Naive thymus-derived CD4-positive, alpha-beta T cell (primary cell): ENCODE results near the gene ABI3. TPM values are rescaled to one million over a fixed set of nuclear protein-coding genes. Genes with fewer than 3 reads are reported as not detected.

Source experiments
- ATAC-seq: fragments of 150-1000 bp; cut with Tn5 transposase; 2 replicates; pipeline ENCODE4 v1.10.0; 2021; ENCODE audit warnings: mild to moderate bottlenecking, moderate library complexity
- CTCF ChIA-PET: fragments of 350-600 bp; sonication (Branson Sonifier 250); formaldehyde crosslinking; loops from one replicate; lab custom pipeline; 2021; ENCODE audit warnings: antibody characterized with exemption; lab: Charles Lee
- POLR2A ChIA-PET: fragments of 350-600 bp; sonication (Branson Sonifier 250); formaldehyde crosslinking; loops from one replicate; lab custom pipeline; 2021; ENCODE audit warnings: antibody characterized with exemption, inconsistent platforms; lab: Charles Lee
- DNase-seq, 9 donors: peaks; one replicate each; pipeline versions ENCODE4 v3.0.0 to v3.0.0-alpha.2; 2020 to 2022; ENCODE audit warnings: mixed read lengths in 1 of 9
- H3K27ac ChIP-seq: one replicate; pipeline ENCODE4 v1.7.0; 2013; ENCODE audit warnings: mild to moderate bottlenecking, low read depth, low read length, moderate library complexity
- H3K27me3 ChIP-seq, 2 donors: one replicate each; pipeline ENCODE4 v1.7.0; 2013; ENCODE audit warnings: low read length in 2 of 2, mild to moderate bottlenecking in 2 of 2, moderate library complexity in 2 of 2; ENCODE audit not compliant: control insufficient read depth in 2 of 2, insufficient read depth in 2 of 2
- H3K36me3 ChIP-seq, 3 experiments: 1 replicate in 2 of 3; 2 replicates in 1 of 3; pipeline ENCODE4 v1.7.0; 2013; ENCODE audit warnings: low read length in 3 of 3, mild to moderate bottlenecking in 3 of 3, moderate library complexity in 1 of 3; ENCODE audit not compliant: insufficient read depth in 3 of 3, control insufficient read depth in 2 of 3
- H3K4me1 ChIP-seq, 2 donors: one replicate each; pipeline ENCODE4 v1.7.0; 2013; ENCODE audit warnings: low read length in 2 of 2, mild to moderate bottlenecking in 2 of 2, moderate library complexity in 1 of 2; ENCODE audit not compliant: control insufficient read depth in 2 of 2, insufficient read depth in 2 of 2
- H3K4me3 ChIP-seq: 2 replicates; pipeline ENCODE4 v1.7.0; 2013; ENCODE audit warnings: mild to moderate bottlenecking, low read length
- H3K9me3 ChIP-seq, 3 experiments: 1 replicate in 2 of 3; 2 replicates in 1 of 3; pipeline ENCODE4 v1.7.0; 2013; ENCODE audit warnings: low read length in 3 of 3; ENCODE audit not compliant: control insufficient read depth in 2 of 3
- H3K27ac Mint-ChIP-seq, 9 donors: one replicate each; pipeline ENCODE4 v1.8.0; 2020 to 2022; ENCODE audit warnings: mixed read lengths in 9 of 9, mild to moderate bottlenecking in 8 of 9, moderate library complexity in 5 of 9, inconsistent platforms in 2 of 9
- H3K27me3 Mint-ChIP-seq, 5 donors: one replicate each; pipeline ENCODE4 v1.8.0; 2021 to 2022; ENCODE audit warnings: mixed read lengths in 5 of 5, mild to moderate bottlenecking in 1 of 5
- H3K36me3 Mint-ChIP-seq, 5 donors: one replicate each; pipeline ENCODE4 v1.8.0; 2020 to 2022; ENCODE audit warnings: mixed read lengths in 5 of 5, mild to moderate bottlenecking in 3 of 5, inconsistent platforms in 1 of 5
- H3K4me1 Mint-ChIP-seq, 7 donors: one replicate each; pipeline ENCODE4 v1.8.0; 2020 to 2022; ENCODE audit warnings: mixed read lengths in 7 of 7, mild to moderate bottlenecking in 3 of 7, inconsistent platforms in 1 of 7
- H3K4me3 Mint-ChIP-seq, 10 donors: one replicate each; pipeline ENCODE4 v1.8.0; 2020 to 2022; ENCODE audit warnings: mild to moderate bottlenecking in 10 of 10, mixed read lengths in 10 of 10, moderate library complexity in 6 of 10, inconsistent platforms in 2 of 10
- H3K9me3 Mint-ChIP-seq, 11 donors: one replicate each; pipeline ENCODE4 v1.8.0; 2020 to 2022; ENCODE audit warnings: mixed read lengths in 11 of 11, mild to moderate bottlenecking in 4 of 11, inconsistent platforms in 1 of 11, moderate library complexity in 1 of 11
- intact Hi-C, 2 donors: fragments of 100-400 bp; cut with micrococcal nuclease; formaldehyde crosslinking; loops; one replicate each; pipeline ENCODE4 v1.15.1; 2023
- polyA plus RNA-seq, 2 donors: library from polyadenylated mRNA; unstranded; fragments of 300-500 nt; fragmentation: Illumina TruSeq; gene quantifications; one replicate each; pipeline ENCODE4 v1.2.3, GENCODE V29; 2021
- total RNA-seq, 6 experiments: library from RNA in 5 of 6; stranded (reverse) in 5 of 6; gene quantifications; 1 replicate in 5 of 6; 2 replicates in 1 of 6; pipeline ENCODE4 v1.2.3 and lab custom pipeline; 2021 to 2026

ABI3 gene
- total and polyA plus RNA-seq, 7 experiments from 2014 or later, result 8.2 to 57.8 (median 15.0) TPM

DNA sequence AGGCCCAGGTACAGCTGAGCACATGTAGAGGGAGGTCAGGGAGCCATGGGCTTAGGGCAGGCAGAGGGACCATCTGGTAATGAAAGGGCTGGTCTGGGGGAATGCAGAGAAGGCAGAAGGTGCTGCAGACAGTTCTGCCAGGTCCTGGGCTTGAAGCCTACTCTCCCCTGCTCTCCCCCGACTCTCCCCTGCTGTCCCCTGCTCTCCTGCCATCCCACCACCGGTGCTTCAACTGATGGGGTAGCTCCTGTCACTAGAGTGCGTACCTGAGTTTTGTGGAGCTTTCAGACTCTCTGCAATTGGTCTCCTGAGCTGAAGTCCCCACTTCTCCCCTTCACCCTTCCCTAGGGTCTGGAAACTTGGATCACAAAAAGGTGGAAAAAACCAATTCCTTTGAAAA is 57.4 kb downstream of the ABI3 start:
- H3K27me3 ChIP-seq, result no peaks in the 10 kb centered on the region
- H3K27ac ChIP-seq, result no peak overlapping the region
- no peaks in the 10 kb centered on the region for H3K9me3 ChIP-seq
- Mint-ChIP-seq H3K4me3 (no peak overlapping the region), H3K9me3 (no peaks in the 10 kb centered on the region), H3K27me3 (peaks cover 0 to 7% (median 0%) of the 10 kb centered on the region in 5 donors), H3K36me3 (no peaks in the 10 kb centered on the region), H3K27ac (no peak overlapping the region), H3K4me1 (no peaks in the 10 kb centered on the region)
- H3K36me3 ChIP-seq, result no peaks in the 10 kb centered on the region
- H3K4me3 ChIP-seq, result no peak overlapping the region
- H3K4me1 ChIP-seq, result no peaks in the 10 kb centered on the region
- DNase-seq, result no peak
- ChIA-PET CTCF (no interaction called here), POLR2A (no interaction called here)
- intact Hi-C loops, result no loop called here
- no peak for ATAC-seq

DNA sequence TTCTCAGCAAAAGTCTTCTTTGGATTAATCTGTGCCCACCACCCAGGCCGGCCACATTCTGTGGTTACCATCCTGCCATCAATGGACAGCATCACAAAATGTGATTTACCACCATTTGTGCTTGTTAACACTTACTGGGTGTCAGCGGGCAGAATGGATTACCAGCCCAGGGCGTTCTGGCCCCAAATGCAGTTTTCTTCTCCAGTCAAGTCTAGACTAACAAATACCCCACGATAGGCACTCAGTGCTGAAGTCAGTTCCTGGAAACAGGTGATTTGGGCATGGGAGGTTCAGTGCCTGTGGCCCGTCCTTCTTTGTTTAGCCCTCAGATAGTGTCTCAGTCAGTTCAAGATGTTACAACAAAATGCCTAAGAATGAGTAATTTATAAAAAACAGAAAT is 58.8 kb downstream of the ABI3 start:
- no peaks in the 10 kb centered on the region for H3K9me3 Mint-ChIP-seq
- ATAC-seq (no peak), DNase-seq (no peak)
- H3K36me3 Mint-ChIP-seq, result no peaks in the 10 kb centered on the region
- intact Hi-C loops, result no loop called here
- no peak overlapping the region for H3K4me3 ChIP-seq
- CTCF ChIA-PET, result no interaction called here
- H3K4me1 ChIP-seq, result no peaks in the 10 kb centered on the region
- H3K27me3 Mint-ChIP-seq, result no peaks in the 10 kb centered on the region
- H3K4me3 Mint-ChIP-seq, result no peak overlapping the region
- H3K4me1 Mint-ChIP-seq, result no peaks in the 10 kb centered on the region
- H3K36me3 ChIP-seq, result no peaks in the 10 kb centered on the region
- no peak overlapping the region for H3K27ac ChIP-seq
- H3K27me3 ChIP-seq, result no peaks in the 10 kb centered on the region
- H3K27ac Mint-ChIP-seq, result no peak overlapping the region
- no peaks in the 10 kb centered on the region for H3K9me3 ChIP-seq
- POLR2A ChIA-PET, result no interaction called here

Other genes with a start within 250 kb of the ABI3 start
- not detected for gene GIP, start 242.1 kb upstream of the ABI3 start, total RNA-seq
- gene GIP, start 242.1 kb upstream of the ABI3 start, polyA plus RNA-seq, result not detected
- gene IGF2BP1, start 213.3 kb upstream of the ABI3 start, total RNA-seq, result not detected
- gene IGF2BP1, start 213.3 kb upstream of the ABI3 start, polyA plus RNA-seq, result not detected
- under 1 TPM in 4 of 5 experiments, not detected in 1; 0.03 to 0.05 (median 0.05) TPM for gene B4GALNT2, start 77.9 kb upstream of the ABI3 start, total RNA-seq
- not detected for gene B4GALNT2, start 77.9 kb upstream of the ABI3 start, polyA plus RNA-seq
- gene GNGT2, start 133 bp upstream of the ABI3 start, total RNA-seq, result 10 to 100 TPM in 2 of 5 experiments, 1 to 10 TPM in 3; 2.8 to 16.9 (median 5.1) TPM
- gene GNGT2, start 133 bp upstream of the ABI3 start, polyA plus RNA-seq, result 10 to 100 TPM in 1 of 2 donors, 1 to 10 TPM in 1; 8.3 to 11.7 TPM
- under 1 TPM in 1 of 5 experiments, not detected in 4; 0.17 TPM for gene PHOSPHO1, start 20.1 kb downstream of the ABI3 start, total RNA-seq
- under 1 TPM; 0.46 to 0.99 TPM for gene PHOSPHO1, start 20.1 kb downstream of the ABI3 start, polyA plus RNA-seq
- gene ZNF652, start 151.5 kb downstream of the ABI3 start, total RNA-seq, result 10 to 100 TPM; 33.8 to 64.4 (median 49.9) TPM
- gene ZNF652, start 151.5 kb downstream of the ABI3 start, polyA plus RNA-seq, result 10 to 100 TPM; 19.3 to 20.3 TPM
- 100 to 1,000 TPM in 1 of 5 experiments, 10 to 100 TPM in 4; 50.0 to 186 (median 54.4) TPM for gene PHB1, start 204.2 kb downstream of the ABI3 start, total RNA-seq
- gene PHB1, start 204.2 kb downstream of the ABI3 start, polyA plus RNA-seq, result 100 to 1,000 TPM; 144 to 165 TPM